Erythroblast (primary cell): ENCODE data around the gene UTP3.
A peak's percentile ranks its signal among the peaks of the same experiment; 100 is the strongest.
"Not testable (repeated sequence)": the region's sequence is repeated elsewhere in the genome, so short reads cannot be mapped to it uniquely, and the experiment has no call there.

Experiments
- DNase-seq, 2 experiments: peaks; one replicate each; lab custom pipeline; 2025; lab: John Stamatoyannopoulos, UW
- GATA1 ChIP-seq: IDR thresholded peaks from 2 replicates; pipeline ENCODE4 v1.6.1; 2011; ENCODE audit warnings: low read depth, mild to moderate bottlenecking, control low read depth, low read length, moderate library complexity
- POLR2A ChIP-seq: IDR thresholded peaks from 2 replicates; pipeline ENCODE4 v1.6.1; 2011; ENCODE audit warnings: mild to moderate bottlenecking, low read length

Gene UTP3

GRCh38 chr4:70687821-70688794 is at the start of gene UTP3:
UTP3 (plus strand) TSS chr4:70688532; CDS start chr4:70688678, 146 bp downstream.
- peak; percentile 92 for TF ChIP-seq POLR2A
- peak; percentile 48 for TF ChIP-seq GATA1
- DNase-seq, result peak; percentile 95 to 97

- no peak for TF ChIP-seq POLR2A
- no peak for TF ChIP-seq GATA1
- DNase-seq, result no peak
These were observed 48.1 kb upstream of the UTP3 start for GRCh38 chr4:70640192-70640591.

GRCh38 chr4:70650741-70651140 is 37.6 kb upstream of the UTP3 start:
- DNase-seq, result not testable (repeated sequence)

GRCh38 chr4:70651864-70652506 is 36.3 kb upstream of the UTP3 start:
- TF ChIP-seq GATA1 (no peak), POLR2A (no peak)
- peak; percentile 21 to 64 for DNase-seq

- peak; percentile 82 to 90 for DNase-seq
- TF ChIP-seq GATA1, result no peak
- no peak for TF ChIP-seq POLR2A
These were observed 33.7 kb upstream of the UTP3 start for GRCh38 chr4:70654605-70655011.

- DNase-seq, result no peak
- TF ChIP-seq POLR2A, result no peak
- TF ChIP-seq GATA1, result no peak
These were observed 31.0 kb upstream of the UTP3 start for GRCh38 chr4:70657326-70657725.

- no peak for DNase-seq
- no peak for TF ChIP-seq GATA1
- no peak for TF ChIP-seq POLR2A
These were observed 29.9 kb upstream of the UTP3 start for GRCh38 chr4:70658418-70658817.

GRCh38 chr4:70660106-70660505 is 28.2 kb upstream of the UTP3 start:
- TF ChIP-seq POLR2A (no peak), GATA1 (no peak)
- DNase-seq, result no peak

GRCh38 chr4:70661309-70661922 is 26.9 kb upstream of the UTP3 start:
- DNase-seq, result not testable (repeated sequence)

GRCh38 chr4:70666369-70666768 is 22.0 kb upstream of the UTP3 start, which contains the start of gene JCHAIN:
JCHAIN (minus strand) TSS chr4:70666508; CDS start chr4:70666490, 18 bp downstream.
- DNase-seq, result no peak
- TF ChIP-seq GATA1 (no peak), POLR2A (no peak)

- no peak for TF ChIP-seq GATA1
- TF ChIP-seq POLR2A, result no peak
- DNase-seq, result no peak
These were observed 20.4 kb upstream of the UTP3 start for GRCh38 chr4:70667740-70668535.

GRCh38 chr4:70670332-70671014 is 17.9 kb upstream of the UTP3 start:
- no peak for DNase-seq
- TF ChIP-seq POLR2A, result no peak
- no peak for TF ChIP-seq GATA1

- TF ChIP-seq GATA1, result no peak
- DNase-seq, result no peak
These were observed 17.2 kb upstream of the UTP3 start for GRCh38 chr4:70671091-70671490.
